Left lung (tissue), 10 donors: Measurements from ENCODE around the gene PPM1H. TPM values are rescaled to one million over a fixed set of nuclear protein-coding genes. Genes with fewer than 3 reads are reported as not detected.

ENCODE experiments used
- ATAC-seq: fragments of 200-7000 bp; cut with Tn5 transposase; one replicate; pipeline ENCODE4 v1.9.1; 2020; ENCODE audit warnings: moderate library complexity
- DNase-seq, 4 donors: peaks; one replicate each; pipeline ENCODE4 v3.0.0-alpha.2; 2013 to 2020
- H3K27ac ChIP-seq, 2 donors: fragments of 200-600 bp; sonication (generic) in 1 of 2; one replicate each; pipeline versions ENCODE4 v1.5.0 to v1.8.0; 2020 to 2021
- H3K27me3 ChIP-seq, 2 donors: fragments of 200-600 bp; sonication (generic) in 1 of 2; one replicate each; pipeline versions ENCODE4 v1.5.0 to v1.8.0; 2020 to 2021
- H3K36me3 ChIP-seq, 2 donors: fragments of 200-600 bp; sonication (generic) in 1 of 2; one replicate each; pipeline versions ENCODE4 v1.5.0 to v1.8.0; 2020 to 2021
- H3K4me1 ChIP-seq, 2 donors: fragments of 200-600 bp; one replicate each; pipeline ENCODE4 v1.8.0; 2021
- H3K4me3 ChIP-seq, 2 donors: fragments of 200-600 bp; sonication (generic) in 1 of 2; one replicate each; pipeline versions ENCODE4 v1.5.0 to v1.8.0; 2020 to 2021; ENCODE audit warnings: mild to moderate bottlenecking in 1 of 2
- H3K9me3 ChIP-seq, 2 donors: fragments of 200-600 bp; sonication (generic) in 1 of 2; one replicate each; pipeline versions ENCODE4 v1.5.0 to v1.8.0; 2020 to 2021
- intact Hi-C, 2 donors: fragments of 100-400 bp; cut with DNase I; formaldehyde crosslinking; loops; one replicate each; pipeline versions ENCODE4 v1.11.2 to v1.14.2; 2022
- polyA plus RNA-seq, 6 donors: library from polyadenylated mRNA; unstranded; fragments of 120-200 nt; gene quantifications; one replicate each; pipeline ENCODE4 v1.2.1, GENCODE V29; 2013; ENCODE audit not compliant: insufficient read length in 6 of 6
- total RNA-seq, 2 donors: library from RNA; stranded (reverse); fragmentation: NEBNext Ultra II Directional; extraction: Animal tissue kit (Norgen Biotek cat#: 25700); gene quantifications; one replicate each; pipeline ENCODE4 v1.2.1, GENCODE V29; 2021
- TF ChIP-seq, protein P1 (sequence below), 2 donors: fragments of 200-600 bp; sonication (generic) in 1 of 2; IDR thresholded peaks; one replicate each; pipeline versions ENCODE4 v1.5.0 to v1.8.0; 2021; ENCODE audit warnings: antibody characterized with exemption in 2 of 2
- donor health status: DM: no; HTN: yes; CAD: no.
- donor health status: DM: no; HTN: no; CAD: no.

Gene PPM1H
- total and polyA plus RNA-seq, 8 donors: 5.9 to 12.7 (median 10.6) TPM

DNA sequence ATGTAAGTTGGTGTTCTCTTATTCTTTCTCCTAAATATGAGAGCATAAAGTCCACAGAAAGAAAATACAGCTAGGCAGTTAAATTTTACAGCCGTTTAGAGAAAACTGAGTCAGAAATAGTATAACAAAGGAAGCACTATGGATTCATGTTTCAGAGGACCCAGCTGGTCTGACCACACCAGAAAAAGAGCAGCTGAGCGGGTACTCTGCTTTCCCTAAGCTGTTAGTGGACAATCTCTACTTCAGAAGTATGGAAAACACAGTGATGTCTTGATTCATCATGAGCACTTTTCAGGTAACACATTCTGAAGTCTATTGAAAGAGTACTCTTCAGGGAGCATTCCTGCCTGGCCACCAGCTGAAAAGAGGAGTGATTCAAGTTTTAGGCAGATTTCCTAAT, 12.4 kb downstream of the PPM1H start:
- TF ChIP-seq, protein P1, sequence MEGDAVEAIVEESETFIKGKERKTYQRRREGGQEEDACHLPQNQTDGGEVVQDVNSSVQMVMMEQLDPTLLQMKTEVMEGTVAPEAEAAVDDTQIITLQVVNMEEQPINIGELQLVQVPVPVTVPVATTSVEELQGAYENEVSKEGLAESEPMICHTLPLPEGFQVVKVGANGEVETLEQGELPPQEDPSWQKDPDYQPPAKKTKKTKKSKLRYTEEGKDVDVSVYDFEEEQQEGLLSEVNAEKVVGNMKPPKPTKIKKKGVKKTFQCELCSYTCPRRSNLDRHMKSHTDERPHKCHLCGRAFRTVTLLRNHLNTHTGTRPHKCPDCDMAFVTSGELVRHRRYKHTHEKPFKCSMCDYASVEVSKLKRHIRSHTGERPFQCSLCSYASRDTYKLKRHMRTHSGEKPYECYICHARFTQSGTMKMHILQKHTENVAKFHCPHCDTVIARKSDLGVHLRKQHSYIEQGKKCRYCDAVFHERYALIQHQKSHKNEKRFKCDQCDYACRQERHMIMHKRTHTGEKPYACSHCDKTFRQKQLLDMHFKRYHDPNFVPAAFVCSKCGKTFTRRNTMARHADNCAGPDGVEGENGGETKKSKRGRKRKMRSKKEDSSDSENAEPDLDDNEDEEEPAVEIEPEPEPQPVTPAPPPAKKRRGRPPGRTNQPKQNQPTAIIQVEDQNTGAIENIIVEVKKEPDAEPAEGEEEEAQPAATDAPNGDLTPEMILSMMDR (IDR thresholded peaks at IDR 0.05): no peak
- ATAC-seq: no peak
- intact Hi-C loops: no loop called here
- no peak overlapping the region for H3K4me3 ChIP-seq
- no peaks in the 10 kb centered on the region for H3K27me3 ChIP-seq
- no peaks in the 10 kb centered on the region for H3K36me3 ChIP-seq
- H3K4me1 ChIP-seq: no peaks in the 10 kb centered on the region
- DNase-seq: no peak
- no peak overlapping the region for H3K27ac ChIP-seq
- H3K9me3 ChIP-seq: no peaks in the 10 kb centered on the region

DNA sequence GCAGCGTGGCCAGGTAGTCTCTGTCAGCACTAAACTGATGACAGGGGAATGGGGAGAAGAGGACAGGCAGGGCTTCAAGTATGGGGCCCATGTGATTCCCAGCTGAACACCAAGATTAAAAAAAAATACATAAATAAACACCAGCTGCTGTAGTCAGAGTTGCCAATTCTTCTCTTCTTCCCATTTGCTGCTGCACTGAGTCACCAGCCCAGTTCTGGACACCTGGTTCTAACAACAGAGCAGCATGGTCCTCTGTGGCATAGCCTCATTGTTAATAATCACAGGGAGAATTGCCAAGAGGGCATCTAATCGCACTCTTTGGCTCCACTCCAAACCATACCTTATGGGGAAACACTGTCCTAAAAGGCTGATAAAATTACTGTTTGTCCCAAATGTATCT, 15.1 kb downstream of the PPM1H start:
- DNase-seq (no peak), ATAC-seq (no peak)
- Histone ChIP-seq H3K27me3 (no peaks in the 10 kb centered on the region), H3K27ac (no peak overlapping the region), H3K4me3 (no peak overlapping the region), H3K36me3 (no peaks in the 10 kb centered on the region), H3K4me1 (peaks cover 0 to 5% of the 10 kb centered on the region in 2 donors), H3K9me3 (no peaks in the 10 kb centered on the region)
- intact Hi-C loops: no loop called here
- TF ChIP-seq, protein P1 (IDR thresholded peaks at IDR 0.05): no peak

DNA sequence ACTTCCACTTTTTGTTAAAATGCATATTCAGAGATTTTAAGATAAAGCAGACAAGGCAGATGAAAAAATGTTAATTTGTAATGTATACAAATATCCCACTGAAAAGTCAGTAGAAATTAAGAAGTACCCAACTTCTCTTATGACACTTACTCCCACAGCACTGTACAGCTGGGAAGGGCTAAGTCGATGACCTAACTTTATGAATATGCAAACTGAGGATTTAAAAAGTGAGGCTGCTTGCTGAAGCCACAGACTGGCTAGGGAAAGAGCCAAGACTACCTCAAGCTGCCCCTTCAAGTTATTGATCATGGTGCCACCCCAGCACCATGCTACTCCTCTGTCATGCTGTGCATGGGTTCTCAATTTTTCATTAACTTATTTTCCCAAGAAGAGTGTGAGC, 17.0 kb downstream of the PPM1H start:
- no peaks in the 10 kb centered on the region for H3K36me3 ChIP-seq
- DNase-seq: no peak
- no peak for ATAC-seq
- no peak overlapping the region for H3K27ac ChIP-seq
- H3K4me3 ChIP-seq: no peak overlapping the region
- intact Hi-C loops: no loop called here
- H3K4me1 ChIP-seq: peaks cover 0 to 15% of the 10 kb centered on the region in 2 donors
- TF ChIP-seq, protein P1 (IDR thresholded peaks at IDR 0.05): no peak
- H3K9me3 ChIP-seq: no peaks in the 10 kb centered on the region
- no peaks in the 10 kb centered on the region for H3K27me3 ChIP-seq

DNA sequence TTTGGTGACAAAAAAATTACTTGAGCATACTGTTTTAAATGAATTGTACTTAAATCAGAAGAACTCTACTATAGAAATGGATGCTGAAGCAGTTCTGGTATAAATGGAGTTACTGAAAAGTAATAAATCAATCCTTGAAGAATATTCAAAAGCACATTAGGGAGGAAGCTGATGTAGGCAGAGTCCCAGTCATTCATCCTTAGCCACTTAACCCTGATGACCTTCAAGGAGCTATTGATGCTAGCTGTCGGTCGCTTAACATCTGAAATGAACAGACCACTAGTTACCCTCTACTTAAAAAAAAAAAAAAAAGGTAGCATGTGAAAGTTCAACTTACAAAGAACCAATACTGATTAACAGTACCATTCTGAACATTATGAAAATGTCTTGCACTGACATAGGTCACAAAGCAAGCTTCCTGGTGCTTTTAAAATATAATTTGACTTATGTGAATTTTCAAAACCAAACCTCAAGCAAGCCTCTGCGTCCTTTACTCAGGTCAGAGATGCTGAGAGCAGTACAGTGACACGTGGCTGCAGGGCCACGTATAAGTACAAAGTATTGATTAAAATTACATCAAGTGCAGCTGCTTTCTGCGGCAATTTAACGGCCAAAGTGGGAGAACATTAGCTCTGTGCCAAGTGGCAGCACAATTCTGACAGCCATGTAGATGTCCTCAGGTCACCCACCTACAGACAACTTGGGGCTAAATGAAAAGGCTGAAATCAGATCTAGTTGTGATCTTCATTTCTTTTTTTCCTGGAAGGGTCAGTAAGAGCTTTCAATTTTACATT, 18.1 kb downstream of the PPM1H start:
- intact Hi-C loops: no loop called here
- Histone ChIP-seq H3K36me3 (no peaks in the 10 kb centered on the region), H3K4me3 (no peak overlapping the region), H3K9me3 (no peaks in the 10 kb centered on the region), H3K4me1 (peaks cover 0 to 15% of the 10 kb centered on the region in 2 donors), H3K27me3 (no peaks in the 10 kb centered on the region), H3K27ac (no peak overlapping the region)
- ATAC-seq: no peak
- DNase-seq: no peak
- TF ChIP-seq, protein P1 (IDR thresholded peaks at IDR 0.05): no peak

DNA sequence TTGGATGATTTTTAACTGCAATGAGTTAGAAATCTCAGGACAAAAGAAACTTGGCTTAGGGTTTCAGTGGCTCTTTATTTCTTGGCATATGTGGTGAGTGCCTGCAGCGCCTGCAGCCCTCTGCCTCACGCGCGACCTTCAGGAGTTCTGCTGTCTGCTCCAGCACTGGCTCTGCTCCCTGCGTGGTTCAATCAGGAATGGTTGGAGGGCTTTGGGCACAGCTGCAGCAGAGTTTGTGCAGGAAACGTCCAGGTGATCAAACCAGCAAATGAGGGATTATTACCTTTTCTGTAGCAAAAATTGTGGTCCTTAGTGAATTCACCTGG, 19.8 kb downstream of the PPM1H start:
- H3K27ac ChIP-seq: peak overlapping the region in 1 of 2 donors; percentile 66
- TF ChIP-seq, protein P1 (IDR thresholded peaks at IDR 0.05): no peak
- no peaks in the 10 kb centered on the region for H3K36me3 ChIP-seq
- H3K4me1 ChIP-seq: peaks cover 0 to 15% of the 10 kb centered on the region in 2 donors
- ATAC-seq: no peak
- H3K27me3 ChIP-seq: no peaks in the 10 kb centered on the region
- intact Hi-C loops: no loop called here
- DNase-seq: no peak
- no peaks in the 10 kb centered on the region for H3K9me3 ChIP-seq
- H3K4me3 ChIP-seq: no peak overlapping the region
